Endothelial cell of hepatic sinusoid (primary cell): ENCODE results near the gene LAMA2.

ENCODE experiments used
- in situ Hi-C: cut with HindIII; loops from 2 replicates; pipeline ENCODE4 v1.10.0; 2017; ENCODE audit warnings: low sequenced_read_pairs

Gene LAMA2

GRCh38 chr6:129287231-129288177 lies 404.6 kb downstream of the LAMA2 start:
- in situ Hi-C loops, result no loop called here

- in situ Hi-C loops, result no loop called here
Measured at GRCh38 chr6:129289442-129289841, 406.5 kb downstream of the LAMA2 start.

GRCh38 chr6:129292836-129293235 lies 409.9 kb downstream of the LAMA2 start:
- in situ Hi-C loops, result no loop called here

- in situ Hi-C loops, result no loop called here
Measured at GRCh38 chr6:129297592-129297991, 414.7 kb downstream of the LAMA2 start.

- in situ Hi-C loops, result no loop called here
Measured at GRCh38 chr6:129302671-129303070, 419.7 kb downstream of the LAMA2 start.

GRCh38 chr6:129306826-129307225 lies 423.9 kb downstream of the LAMA2 start:
- in situ Hi-C loops, result no loop called here

GRCh38 chr6:129307845-129308244 lies 424.9 kb downstream of the LAMA2 start:
- in situ Hi-C loops, result no loop called here

- in situ Hi-C loops, result no loop called here
Measured at GRCh38 chr6:129309154-129309553, 426.2 kb downstream of the LAMA2 start.

GRCh38 chr6:129312880-129313279 lies 429.9 kb downstream of the LAMA2 start:
- in situ Hi-C loops, result no loop called here

GRCh38 chr6:129314575-129314974 lies 431.6 kb downstream of the LAMA2 start:
- in situ Hi-C loops, result no loop called here

GRCh38 chr6:129317931-129318820 lies 435.2 kb downstream of the LAMA2 start:
- in situ Hi-C loops, result loop anchor here (5.0 kb wide), 1 partner anchor 84 kb away; no protein-coding TSS in a partner anchor

GRCh38 chr6:129320892-129321291 lies 438.0 kb downstream of the LAMA2 start:
- in situ Hi-C loops, result no loop called here

- in situ Hi-C loops, result no loop called here
Measured at GRCh38 chr6:129321303-129321702, 438.4 kb downstream of the LAMA2 start.

- in situ Hi-C loops, result no loop called here
Measured at GRCh38 chr6:129324345-129324744, 441.4 kb downstream of the LAMA2 start.

- in situ Hi-C loops, result no loop called here
Measured at GRCh38 chr6:129329678-129330077, 446.7 kb downstream of the LAMA2 start.

GRCh38 chr6:129331450-129332138 lies 448.7 kb downstream of the LAMA2 start:
- in situ Hi-C loops, result no loop called here

- in situ Hi-C loops, result no loop called here
Measured at GRCh38 chr6:129335792-129336191, 452.9 kb downstream of the LAMA2 start.

GRCh38 chr6:129338683-129339082 lies 455.7 kb downstream of the LAMA2 start:
- in situ Hi-C loops, result no loop called here

- in situ Hi-C loops, result no loop called here
Measured at GRCh38 chr6:129340983-129341382, 458.0 kb downstream of the LAMA2 start.

GRCh38 chr6:129342243-129342642 lies 459.3 kb downstream of the LAMA2 start:
- in situ Hi-C loops, result no loop called here

- in situ Hi-C loops, result no loop called here
Measured at GRCh38 chr6:129342796-129343195, 459.9 kb downstream of the LAMA2 start.
